Activated T-helper 1 cell treated with anti-CD3 and anti-CD28 coated beads, Interleukin-12 subunit alpha, Interleukin-12 subunit beta, Interleukin-2, Interleukin-4 antibody, amounts not matched to agents 30 ng/mL and 10 ng/mL and 1 ng/mL, durations not matched to agents 14 hours and 24 hours and 36 hours (primary cell): ENCODE measurements around the gene RTN4R. TPM values are rescaled to one million over a fixed set of nuclear protein-coding genes. Genes with fewer than 3 reads are reported as not detected.

Experiments used
- DNase-seq: peaks from one replicate; pipeline ENCODE4 v3.0.0; 2021; ENCODE audit warnings: low spot score
- H3K27ac Mint-ChIP-seq: one replicate; pipeline ENCODE4 v1.8.0; 2021; ENCODE audit warnings: mild to moderate bottlenecking, mixed read lengths
- H3K27me3 Mint-ChIP-seq: one replicate; pipeline ENCODE4 v1.8.0; 2022; ENCODE audit warnings: mild to moderate bottlenecking, moderate library complexity, mixed read lengths; ENCODE audit not compliant: insufficient read depth
- H3K36me3 Mint-ChIP-seq: one replicate; pipeline ENCODE4 v1.8.0; 2021; ENCODE audit warnings: low read depth, mixed read lengths
- H3K4me1 Mint-ChIP-seq: one replicate; pipeline ENCODE4 v1.8.0; 2021; ENCODE audit warnings: low read depth, mixed read lengths
- H3K4me3 Mint-ChIP-seq: one replicate; pipeline ENCODE4 v1.8.0; 2021; ENCODE audit warnings: mild to moderate bottlenecking, moderate library complexity, mixed read lengths
- H3K9me3 Mint-ChIP-seq: one replicate; pipeline ENCODE4 v1.8.0; 2021; ENCODE audit warnings: mixed read lengths
- intact Hi-C: fragments of 100-400 bp; cut with micrococcal nuclease; formaldehyde crosslinking; loops from one replicate; pipeline ENCODE4 v1.15.1; 2024
- total RNA-seq: library from RNA; stranded (reverse); gene quantifications from 2 replicates; pipeline ENCODE4 v1.2.3, GENCODE V29; 2022

The RTN4R gene
- total RNA-seq, 1 donor from 2014 or later: 1.7 TPM

GRCh38 chr22:20213833-20214708, 54.0 kb downstream of the RTN4R start:
- Mint-ChIP-seq H3K27me3 (no peaks in the 10 kb centered on the region), H3K9me3 (no peaks in the 10 kb centered on the region), H3K36me3 (no peaks in the 10 kb centered on the region), H3K4me1 (peaks cover 5% of the 10 kb centered on the region), H3K27ac (no peak overlapping the region), H3K4me3 (no peak overlapping the region)
- DNase-seq: no peak
- intact Hi-C loops: no loop called here

- DNase-seq: no peak
- Mint-ChIP-seq H3K27me3 (no peaks in the 10 kb centered on the region), H3K9me3 (no peaks in the 10 kb centered on the region), H3K36me3 (no peaks in the 10 kb centered on the region), H3K4me1 (peaks cover 7% of the 10 kb centered on the region), H3K4me3 (no peak overlapping the region), H3K27ac (no peak overlapping the region)
- intact Hi-C loops: no loop called here
These were observed 55.1 kb downstream of the RTN4R start for GRCh38 chr22:20212754-20213699.

- no peak for DNase-seq
- peaks cover 11% of the 10 kb centered on the region for H3K4me1 Mint-ChIP-seq
- no peaks in the 10 kb centered on the region for H3K27me3 Mint-ChIP-seq
- no peak overlapping the region for H3K4me3 Mint-ChIP-seq
- no peak overlapping the region for H3K27ac Mint-ChIP-seq
- H3K9me3 Mint-ChIP-seq: no peaks in the 10 kb centered on the region
- no peaks in the 10 kb centered on the region for H3K36me3 Mint-ChIP-seq
- intact Hi-C loops: no loop called here
These were observed 55.9 kb downstream of the RTN4R start for GRCh38 chr22:20211997-20212753.

GRCh38 chr22:20211409-20211996, 56.6 kb downstream of the RTN4R start:
- H3K9me3 Mint-ChIP-seq: no peaks in the 10 kb centered on the region
- H3K27ac Mint-ChIP-seq: no peak overlapping the region
- no peaks in the 10 kb centered on the region for H3K36me3 Mint-ChIP-seq
- peaks cover 15% of the 10 kb centered on the region for H3K4me1 Mint-ChIP-seq
- intact Hi-C loops: no loop called here
- no peak for DNase-seq
- no peak overlapping the region for H3K4me3 Mint-ChIP-seq
- H3K27me3 Mint-ChIP-seq: no peaks in the 10 kb centered on the region

GRCh38 chr22:20210473-20211059, 57.6 kb downstream of the RTN4R start:
- H3K36me3 Mint-ChIP-seq: no peaks in the 10 kb centered on the region
- H3K9me3 Mint-ChIP-seq: no peaks in the 10 kb centered on the region
- H3K4me3 Mint-ChIP-seq: no peak overlapping the region
- H3K27me3 Mint-ChIP-seq: no peaks in the 10 kb centered on the region
- H3K27ac Mint-ChIP-seq: no peak overlapping the region
- DNase-seq: no peak
- intact Hi-C loops: no loop called here
- H3K4me1 Mint-ChIP-seq: peaks cover 23% of the 10 kb centered on the region

- no peaks in the 10 kb centered on the region for H3K27me3 Mint-ChIP-seq
- intact Hi-C loops: loop anchor here (10.0 kb wide), 1 partner anchor 55 kb away; the partner anchor contains the start of gene RTN4R
- H3K4me3 Mint-ChIP-seq: no peak overlapping the region
- H3K4me1 Mint-ChIP-seq: peaks cover 24% of the 10 kb centered on the region
- DNase-seq: no peak
- no peak overlapping the region for H3K27ac Mint-ChIP-seq
- H3K36me3 Mint-ChIP-seq: no peaks in the 10 kb centered on the region
- no peaks in the 10 kb centered on the region for H3K9me3 Mint-ChIP-seq
These were observed 58.3 kb downstream of the RTN4R start for GRCh38 chr22:20209761-20210250.

- Mint-ChIP-seq H3K4me3 (peak overlapping the region; percentile 7), H3K36me3 (no peaks in the 10 kb centered on the region), H3K9me3 (no peaks in the 10 kb centered on the region), H3K4me1 (peaks cover 24% of the 10 kb centered on the region), H3K27me3 (no peaks in the 10 kb centered on the region), H3K27ac (no peak overlapping the region)
- intact Hi-C loops: loop anchor here (10.0 kb wide), 1 partner anchor 56 kb away; the partner anchor contains the start of gene RTN4R
- no peak for DNase-seq
These were observed 59.3 kb downstream of the RTN4R start for GRCh38 chr22:20208713-20209310.

- intact Hi-C loops: loop anchor here (10.0 kb wide), 1 partner anchor 57 kb away; the partner anchor contains the start of gene RTN4R
- Mint-ChIP-seq H3K4me3 (peak overlapping the region; percentile 95), H3K27me3 (no peaks in the 10 kb centered on the region), H3K9me3 (no peaks in the 10 kb centered on the region), H3K36me3 (no peaks in the 10 kb centered on the region), H3K4me1 (peaks cover 21% of the 10 kb centered on the region), H3K27ac (peak overlapping the region; percentile 63)
- DNase-seq: no peak
These were observed 60.7 kb downstream of the RTN4R start for GRCh38 chr22:20207277-20208025.

- Mint-ChIP-seq H3K36me3 (no peaks in the 10 kb centered on the region), H3K4me1 (peaks cover 19% of the 10 kb centered on the region), H3K27me3 (no peaks in the 10 kb centered on the region), H3K9me3 (no peaks in the 10 kb centered on the region), H3K27ac (peak overlapping the region; percentile 90), H3K4me3 (peak overlapping the region; percentile 95)
- intact Hi-C loops: loop anchor here (1.0 to 10.0 kb wide), 2 partner anchors 58 to 93 kb away; partner anchors contain the start of gene RTN4R
- peak; percentile 12 for DNase-seq
These were observed 61.4 kb downstream of the RTN4R start for GRCh38 chr22:20206709-20207215.

- peaks cover 19% of the 10 kb centered on the region for H3K4me1 Mint-ChIP-seq
- intact Hi-C loops: loop anchor here (1.0 to 10.0 kb wide), 2 partner anchors 59 to 93 kb away; partner anchors contain the start of gene RTN4R
- H3K9me3 Mint-ChIP-seq: no peaks in the 10 kb centered on the region
- DNase-seq: peak; percentile 69
- H3K27ac Mint-ChIP-seq: peak overlapping the region; percentile 90
- no peaks in the 10 kb centered on the region for H3K27me3 Mint-ChIP-seq
- H3K36me3 Mint-ChIP-seq: no peaks in the 10 kb centered on the region
- peak overlapping the region; percentile 95 for H3K4me3 Mint-ChIP-seq
These were observed 62.0 kb downstream of the RTN4R start for GRCh38 chr22:20205964-20206708.
